ENCODE data around the gene FMN1. TPM values are rescaled to one million over a fixed set of nuclear protein-coding genes. Genes with fewer than 3 reads are reported as not detected.

The FMN1 gene
- total RNA-seq, 1 donor from 2014 or later = 2.2 TPM

- no peak for DNase-seq (ENCODE audit: low spot score)
- intact Hi-C loops (cut with DNase I) = no loop called here
Observed at GRCh38 chr15:32790352-32790999, 404.0 kb downstream of the FMN1 start.

- intact Hi-C loops (cut with DNase I) = no loop called here
- DNase-seq (ENCODE audit: low spot score) = no peak
Observed at GRCh38 chr15:32787949-32788348, 406.6 kb downstream of the FMN1 start.

- intact Hi-C loops (cut with DNase I) = no loop called here
- no peak for DNase-seq (ENCODE audit: low spot score)
Observed at GRCh38 chr15:32786906-32787305, 407.6 kb downstream of the FMN1 start.

GRCh38 chr15:32784581-32784980 lies 409.9 kb downstream of the FMN1 start:
- intact Hi-C loops (cut with DNase I) = no loop called here
- no peak for DNase-seq (ENCODE audit: low spot score)

- DNase-seq (ENCODE audit: low spot score) = no peak
- intact Hi-C loops (cut with DNase I) = no loop called here
Observed at GRCh38 chr15:32781781-32782180, 412.7 kb downstream of the FMN1 start.

- intact Hi-C loops (cut with DNase I) = no loop called here
- no peak for DNase-seq (ENCODE audit: low spot score)
Observed at GRCh38 chr15:32778391-32779176, 415.9 kb downstream of the FMN1 start.

GRCh38 chr15:32775103-32775502 lies 419.4 kb downstream of the FMN1 start:
- intact Hi-C loops (cut with DNase I) = no loop called here
- no peak for DNase-seq (ENCODE audit: low spot score)

- no peak for DNase-seq (ENCODE audit: low spot score)
- intact Hi-C loops (cut with DNase I) = no loop called here
Observed at GRCh38 chr15:32774022-32774421, 420.5 kb downstream of the FMN1 start.

- no peak for DNase-seq (ENCODE audit: low spot score)
Observed at GRCh38 chr15:32767236-32767635, 427.3 kb downstream of the FMN1 start.

GRCh38 chr15:32766101-32766500 lies 428.4 kb downstream of the FMN1 start:
- no peak for DNase-seq (ENCODE audit: low spot score)
- intact Hi-C loops (cut with DNase I) = no loop called here

More at GRCh38 chr15:32767236-32767635, 427.3 kb downstream of the FMN1 start:
- intact Hi-C loops (cut with DNase I) = no loop called here

GRCh38 chr15:32765236-32765635 lies 429.3 kb downstream of the FMN1 start:
- intact Hi-C loops (cut with DNase I) = no loop called here
- DNase-seq (ENCODE audit: low spot score) = no peak

- no peak for DNase-seq (ENCODE audit: low spot score)
- intact Hi-C loops (cut with DNase I) = no loop called here
Observed at GRCh38 chr15:32763295-32763694, 431.2 kb downstream of the FMN1 start.

- intact Hi-C loops (cut with DNase I) = no loop called here
- no peak for DNase-seq (ENCODE audit: low spot score)
Observed at GRCh38 chr15:32757426-32757825, 437.1 kb downstream of the FMN1 start.

GRCh38 chr15:32750979-32751378 lies 443.5 kb downstream of the FMN1 start:
- intact Hi-C loops (cut with DNase I) = no loop called here
- DNase-seq (ENCODE audit: low spot score) = no peak

GRCh38 chr15:32747921-32748342 lies 446.6 kb downstream of the FMN1 start:
- no peak for DNase-seq (ENCODE audit: low spot score)
- intact Hi-C loops (cut with DNase I) = no loop called here

- intact Hi-C loops (cut with DNase I) = no loop called here
- no peak for DNase-seq (ENCODE audit: low spot score)
Observed at GRCh38 chr15:32746116-32746857, 448.2 kb downstream of the FMN1 start.

GRCh38 chr15:32743411-32744140 lies 450.9 kb downstream of the FMN1 start:
- intact Hi-C loops (cut with DNase I) = no loop called here
- no peak for DNase-seq (ENCODE audit: low spot score)

- intact Hi-C loops (cut with DNase I) = no loop called here
Observed at GRCh38 chr15:32739522-32740063, 454.9 kb downstream of the FMN1 start.

GRCh38 chr15:32738666-32739065 lies 455.8 kb downstream of the FMN1 start:
- DNase-seq (ENCODE audit: low spot score) = no peak
- intact Hi-C loops (cut with DNase I) = no loop called here

More at GRCh38 chr15:32739522-32740063, 454.9 kb downstream of the FMN1 start:
- DNase-seq (ENCODE audit: low spot score) = no peak

GRCh38 chr15:32737304-32737703 lies 457.2 kb downstream of the FMN1 start:
- intact Hi-C loops (cut with DNase I) = no loop called here
- DNase-seq (ENCODE audit: low spot score) = no peak
